A172 (cell line): ENCODE measurements around the gene AMELX. TPM values are rescaled to one million over a fixed set of nuclear protein-coding genes. Genes with fewer than 3 reads are reported as not detected.
A peak's percentile ranks its signal among the peaks of the same experiment; 100 is the strongest.

Source experiments
- DNase-seq: peaks from one replicate; pipeline ENCODE4 v3.0.0-alpha.2; 2015; ENCODE audit warnings: low spot score
- total RNA-seq: library from RNA; depleted of rRNA; stranded (reverse); fragments of >200 nt; shearing (Covaris generic); gene quantifications from 2 replicates; pipeline ENCODE4 v1.2.3, GENCODE V29; 2014; rRNA removed

AMELX gene
- total RNA-seq = not detected in 2 replicates

GRCh38 chrX:11293113-11293512 lies at the start of gene AMELX:
Gene AMELX, plus strand, starts transcription at chrX:11293413. Its CDS starts 1,376 bp downstream, at chrX:11294789.
- no peak for DNase-seq

GRCh38 chrX:11244636-11245035 lies 48.6 kb upstream of the AMELX start:
- no peak for DNase-seq

- DNase-seq = no peak
These were observed 38.6 kb upstream of the AMELX start for GRCh38 chrX:11254417-11255109.

DNA sequence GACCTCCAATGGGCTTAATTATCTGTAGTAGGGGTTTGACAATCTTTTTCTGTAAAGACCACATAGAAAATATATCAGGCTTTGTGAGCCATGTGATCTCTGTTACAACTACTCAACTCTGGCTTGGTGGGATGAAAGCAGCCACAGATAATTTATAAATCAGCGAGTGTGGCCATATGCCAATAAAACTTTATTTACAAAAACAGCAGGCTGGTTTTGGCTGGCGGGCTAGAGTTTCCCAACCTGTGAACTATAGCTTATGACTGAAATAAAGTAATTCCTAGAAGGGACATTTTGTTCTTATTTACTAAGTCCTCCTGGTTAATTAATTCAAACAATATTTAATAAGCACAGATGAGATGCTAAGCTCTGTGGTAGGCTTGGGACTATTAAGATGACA lies 35.9 kb upstream of the AMELX start:
- no peak for DNase-seq

DNA sequence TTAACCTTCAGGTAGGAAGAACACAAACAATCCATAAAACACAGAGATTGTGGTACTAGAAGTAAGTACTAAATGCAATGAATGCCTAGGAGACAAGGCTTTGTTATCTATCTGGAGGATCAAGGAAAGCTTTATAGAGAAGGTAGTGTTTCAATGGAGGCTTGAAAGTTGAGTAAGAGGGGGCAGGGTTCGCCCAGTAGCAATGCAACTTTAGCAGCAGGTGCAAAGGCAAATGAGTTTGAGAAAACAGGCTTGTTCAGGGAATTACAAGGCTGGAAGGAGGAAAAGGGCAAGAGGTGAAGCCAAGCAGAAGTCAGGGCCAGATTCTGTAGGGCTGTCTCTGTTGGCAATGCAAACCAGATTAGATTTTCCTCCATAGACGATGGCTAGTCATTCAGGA lies 35.5 kb upstream of the AMELX start:
- no peak for DNase-seq

DNA sequence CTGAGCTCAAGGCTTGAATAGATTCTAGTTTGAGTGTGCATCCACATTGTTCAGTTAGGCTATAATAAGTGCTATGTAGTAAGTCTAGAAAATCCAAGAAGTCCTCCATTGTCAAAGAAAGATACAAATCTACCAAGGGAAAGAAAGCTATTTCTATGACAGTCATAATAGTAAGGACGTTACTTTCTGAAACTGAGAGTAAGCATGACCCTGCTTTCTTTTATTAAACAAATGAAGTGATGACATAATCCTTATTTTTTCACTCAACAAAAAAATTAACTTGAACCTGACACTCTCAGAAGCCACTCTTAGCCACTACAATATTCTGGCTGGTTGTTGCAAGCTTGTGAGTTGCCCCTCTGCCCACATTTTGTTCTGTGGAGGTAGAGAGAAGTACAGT lies 33.8 kb upstream of the AMELX start:
- no peak for DNase-seq

- peak; percentile 70 for DNase-seq
These were observed 32.0 kb upstream of the AMELX start for GRCh38 chrX:11261260-11261659.

DNA sequence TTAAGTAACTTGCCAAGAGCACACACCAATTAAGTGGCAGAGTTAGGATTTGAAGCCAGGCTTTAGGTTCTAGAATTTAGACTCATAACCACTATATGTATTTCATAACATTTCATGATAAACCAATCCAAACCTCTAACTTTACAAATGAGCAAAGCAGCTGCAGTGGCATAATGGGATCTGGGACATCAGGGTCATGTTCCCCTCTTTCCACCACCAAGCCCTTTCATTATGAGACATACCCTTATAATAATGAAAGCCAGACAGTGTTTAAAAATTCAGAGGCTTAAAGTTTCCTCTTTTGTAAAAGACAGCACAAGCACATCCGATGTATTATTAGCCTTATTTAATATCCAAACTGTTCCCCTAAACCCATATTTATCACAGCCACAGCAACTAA lies 28.3 kb upstream of the AMELX start:
- DNase-seq = no peak

GRCh38 chrX:11265352-11265751 lies 27.9 kb upstream of the AMELX start:
- no peak for DNase-seq

GRCh38 chrX:11266573-11267003 lies 26.6 kb upstream of the AMELX start:
- no peak for DNase-seq

- DNase-seq = no peak
These were observed 25.8 kb upstream of the AMELX start for GRCh38 chrX:11267425-11267824.

GRCh38 chrX:11269006-11269405 lies 24.2 kb upstream of the AMELX start:
- peak; percentile 5 for DNase-seq

GRCh38 chrX:11269996-11270395 lies 23.2 kb upstream of the AMELX start:
- DNase-seq = peak; percentile 20

DNA sequence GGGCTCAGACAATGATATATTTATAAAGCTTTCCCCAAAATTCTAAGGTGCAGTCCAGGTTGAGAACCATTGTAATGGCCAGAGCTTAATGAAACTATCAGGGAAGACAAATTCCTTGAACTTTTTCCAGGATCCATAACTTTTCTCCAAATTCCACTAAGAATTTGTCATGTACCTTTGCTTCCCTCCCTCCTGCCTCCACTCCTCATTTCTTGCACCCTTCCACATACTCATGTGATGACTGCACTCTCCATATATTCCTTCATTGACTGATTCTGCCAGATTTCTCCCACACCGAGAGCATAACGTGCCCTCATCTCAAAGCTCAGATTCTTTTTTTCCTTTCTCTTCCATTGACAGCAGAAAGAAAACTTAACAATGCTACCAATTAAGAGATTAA lies 20.9 kb upstream of the AMELX start:
- DNase-seq = no peak

GRCh38 chrX:11272863-11273262 lies 20.4 kb upstream of the AMELX start:
- DNase-seq = no peak

- peak; percentile 46 for DNase-seq
These were observed 19.7 kb upstream of the AMELX start for GRCh38 chrX:11273544-11273943.

DNA sequence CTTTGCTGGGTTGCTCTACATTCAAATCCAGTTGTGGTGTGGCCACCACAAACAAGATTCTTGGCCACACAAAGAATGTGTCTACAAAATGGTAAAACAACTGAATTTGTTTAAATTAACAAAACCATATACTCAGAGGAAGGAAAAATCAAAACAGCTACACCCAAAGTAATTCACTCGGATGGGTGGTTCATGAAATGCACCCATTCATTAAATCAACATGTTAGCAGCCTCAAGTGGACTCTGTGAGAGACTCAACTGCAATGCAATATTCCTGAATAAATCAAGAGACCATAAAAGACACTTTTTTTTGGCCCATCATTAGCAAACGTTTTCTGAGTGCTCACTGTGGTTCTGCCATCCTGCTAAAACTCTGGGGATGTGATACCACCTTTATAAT lies 11.2 kb upstream of the AMELX start:
- no peak for DNase-seq

DNA sequence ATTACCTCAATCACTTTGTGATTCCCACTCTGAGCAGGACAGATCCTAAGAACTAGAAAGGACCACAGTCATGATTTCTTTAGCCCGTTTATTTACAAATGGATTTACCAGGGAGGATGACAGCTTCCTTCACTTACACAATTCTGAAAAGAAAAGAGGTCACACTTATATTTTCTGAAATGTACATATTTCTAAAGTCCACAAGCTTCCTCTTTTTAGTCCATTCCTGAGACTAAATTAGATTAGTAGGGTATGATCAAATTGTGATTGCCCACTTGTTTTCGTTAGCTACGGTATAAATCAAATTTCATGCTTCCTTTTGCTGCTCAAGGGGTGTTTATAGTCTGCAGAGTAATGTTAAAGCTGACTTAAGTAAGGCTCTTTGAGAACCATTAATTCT lies 7.6 kb upstream of the AMELX start:
- no peak for DNase-seq

- peak; percentile 11 for DNase-seq
These were observed 5.7 kb upstream of the AMELX start for GRCh38 chrX:11287505-11287904.

GRCh38 chrX:11290416-11291102 lies 2.7 kb upstream of the AMELX start:
- no peak for DNase-seq

GRCh38 chrX:11296051-11296450 lies 2.8 kb downstream of the AMELX start:
- no peak for DNase-seq

GRCh38 chrX:11298600-11298999 lies 5.4 kb downstream of the AMELX start:
- no peak for DNase-seq

GRCh38 chrX:11304829-11305228 lies 11.6 kb downstream of the AMELX start:
- no peak for DNase-seq

DNA sequence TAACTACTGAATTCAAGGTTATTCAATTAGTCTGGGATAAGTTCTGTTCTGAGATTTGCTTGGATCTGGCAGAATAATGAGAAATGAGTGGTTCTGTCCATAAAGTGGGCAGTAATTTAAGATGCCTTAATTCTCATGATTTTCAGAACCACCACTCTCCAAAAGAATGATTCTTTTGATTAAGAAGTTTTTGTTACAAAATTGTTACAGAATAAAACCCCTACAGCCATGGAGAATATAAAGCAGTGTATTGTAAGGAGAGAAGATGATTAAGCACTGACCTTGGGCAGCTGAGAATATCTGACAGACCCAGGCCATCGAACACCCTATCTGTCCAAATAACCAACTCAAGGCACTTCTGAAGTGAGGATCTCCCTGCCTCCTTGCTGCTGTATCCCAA lies 12.4 kb downstream of the AMELX start:
- DNase-seq = no peak
